Measurements from ENCODE around the gene RCC2. TPM values are rescaled to one million over a fixed set of nuclear protein-coding genes. Genes with fewer than 3 reads are reported as not detected.

Gene RCC2
- total RNA-seq, 2 experiments from 2014 or later: 145 to 147 TPM

- peaks cover 36% of the 10 kb centered on the region for H3K4me1 Mint-ChIP-seq (ENCODE audit: low read depth)
- POLR2A ChIA-PET: interaction anchor here (1.0 to 2.2 kb wide), 5 partner anchors 8 to 241 kb away, joined by 3 to 7 read pairs (median 4); no protein-coding TSS in a partner anchor
- peak overlapping the region; percentile 95 for H3K4me3 Mint-ChIP-seq
- intact Hi-C loops (cut with micrococcal nuclease): no loop called here
- ATAC-seq: no peak
- H3K9me3 Mint-ChIP-seq: no peaks in the 10 kb centered on the region
- H3K27me3 Mint-ChIP-seq: no peaks in the 10 kb centered on the region
- CTCF ChIA-PET: interaction anchor here (1.1 to 1.3 kb wide), 2 partner anchors 12 to 23 kb away, joined by 3 to 4 read pairs; no protein-coding TSS in a partner anchor
- TF ChIP-seq CTCF (IDR thresholded peaks at IDR 0.05): no peak
- H3K36me3 Mint-ChIP-seq (ENCODE audit: low read depth): peaks cover 26% of the 10 kb centered on the region
- no peak for DNase-seq
- H3K27ac Mint-ChIP-seq: peak overlapping the region; percentile 77
Observed at GRCh38 chr1:17440074-17440826, 773 bp upstream of the RCC2 start.

DNA sequence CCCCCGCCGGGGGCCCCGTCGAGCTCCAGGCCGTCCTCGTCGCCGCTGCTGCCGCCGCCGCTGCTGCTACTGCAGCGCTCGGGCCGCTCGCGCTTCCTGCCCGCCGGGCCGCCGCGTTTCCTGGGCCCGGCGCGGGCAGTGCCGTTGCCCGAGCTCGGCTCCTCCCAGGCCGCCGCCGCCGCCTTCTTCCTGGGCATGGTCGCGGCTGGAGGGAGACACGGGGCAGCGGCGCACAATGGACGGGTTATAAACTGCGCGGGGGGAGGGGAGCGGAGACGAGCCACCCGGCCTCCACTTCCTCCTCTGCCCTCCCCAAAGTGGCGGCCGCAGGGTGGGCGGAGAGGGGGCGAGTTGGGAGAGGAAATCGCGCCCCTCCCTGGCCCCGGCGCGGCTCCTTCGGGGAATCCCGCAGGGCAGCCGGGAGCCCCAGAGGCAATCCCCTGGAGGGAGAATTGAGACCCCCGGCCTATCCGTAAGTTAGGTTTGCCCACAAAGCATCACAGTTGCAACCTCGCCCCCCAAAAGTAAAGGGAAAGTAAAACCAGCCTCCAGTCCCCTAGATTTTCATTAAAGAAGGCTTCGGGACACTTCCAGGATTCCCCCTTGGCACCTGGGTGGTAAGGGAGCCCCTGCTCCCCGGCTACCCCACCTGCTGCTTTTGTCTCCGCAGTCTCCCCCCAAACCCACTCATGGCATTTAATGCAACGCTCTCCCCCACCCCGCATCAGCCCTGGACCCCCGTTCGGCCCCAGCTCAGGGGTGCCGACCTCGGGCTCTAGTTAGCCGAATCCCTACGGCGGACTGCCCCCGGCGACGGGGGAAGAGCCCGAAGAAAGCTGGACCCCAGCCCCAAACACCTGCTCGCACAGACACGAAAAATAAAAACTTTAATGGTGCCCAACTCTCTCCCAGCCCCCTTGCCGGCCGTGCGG, 893 bp downstream of the RCC2 start:
- ATAC-seq: peak; percentile 61
- ChIA-PET CTCF (no interaction called here), POLR2A (interaction anchor here (0.6 to 1.8 kb wide), 7 partner anchors 10 to 1821 kb away, joined by 3 to 5 read pairs (median 3); no protein-coding TSS in a partner anchor)

DNA sequence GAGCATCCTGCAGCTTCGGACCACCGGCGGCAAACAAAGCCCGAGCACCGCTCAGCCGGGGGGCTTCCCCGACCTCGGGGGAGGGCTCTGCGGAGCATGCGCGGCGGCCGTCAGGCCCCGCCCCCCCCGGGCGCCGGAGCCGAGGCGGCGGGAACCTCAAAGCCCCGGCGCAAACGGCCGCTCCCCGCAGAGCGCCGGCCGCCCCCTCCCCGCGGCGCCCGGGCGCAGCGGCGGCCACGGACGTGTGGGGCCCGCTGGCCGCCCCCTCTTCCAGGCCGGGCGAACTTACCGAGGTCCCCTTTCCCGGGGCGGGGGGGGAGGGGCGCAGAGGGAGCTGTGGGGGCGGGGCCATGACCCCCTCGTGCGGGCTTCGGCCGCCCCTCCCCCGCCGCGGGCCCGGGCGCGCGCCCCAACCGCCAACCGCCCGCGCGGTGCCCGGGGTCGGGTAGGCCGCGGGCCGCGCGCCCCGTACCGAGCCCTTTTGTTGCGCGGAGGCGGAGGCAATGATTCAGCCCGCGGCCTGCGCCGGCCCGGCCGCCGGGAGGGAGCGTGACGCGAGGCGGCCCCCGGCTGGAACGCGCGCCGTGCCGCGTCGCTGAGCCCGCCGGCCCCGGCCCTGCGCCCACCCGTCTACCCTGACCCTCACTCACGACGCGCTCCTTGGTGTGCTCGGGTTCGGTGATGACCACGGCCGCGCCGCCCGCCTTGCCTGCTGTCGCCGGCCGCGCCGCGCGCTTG, 1.7 kb downstream of the RCC2 start:
- H3K27me3 Mint-ChIP-seq: no peaks in the 10 kb centered on the region
- DNase-seq (peak; percentile 70), ATAC-seq (peak; percentile 50)
- H3K9me3 Mint-ChIP-seq: no peaks in the 10 kb centered on the region
- peaks cover 56% of the 10 kb centered on the region for H3K4me1 Mint-ChIP-seq (ENCODE audit: low read depth)
- peak overlapping the region; percentile 95 for H3K4me3 Mint-ChIP-seq
- no peak for TF ChIP-seq CTCF (IDR thresholded peaks at IDR 0.05)
- peak overlapping the region; percentile 80 for H3K27ac Mint-ChIP-seq
- intact Hi-C loops (cut with micrococcal nuclease): no loop called here
- H3K36me3 Mint-ChIP-seq (ENCODE audit: low read depth): peaks cover 48% of the 10 kb centered on the region
- ChIA-PET CTCF (interaction anchor here (1.0 kb wide), 1 partner anchor 19 kb away, joined by 3 read pairs; no protein-coding TSS in a partner anchor), POLR2A (interaction anchor here (0.6 to 2.1 kb wide), 5 partner anchors 9 to 1821 kb away, joined by 3 to 15 read pairs (median 5); no protein-coding TSS in a partner anchor)

More for the DNA sequence above, 893 bp downstream of the RCC2 start:
- Mint-ChIP-seq H3K27ac (peak overlapping the region; percentile 97), H3K9me3 (no peaks in the 10 kb centered on the region), H3K36me3 (ENCODE audit: low read depth) (peaks cover 42% of the 10 kb centered on the region), H3K27me3 (no peaks in the 10 kb centered on the region), H3K4me3 (peak overlapping the region; percentile 95), H3K4me1 (ENCODE audit: low read depth) (peaks cover 53% of the 10 kb centered on the region)
- TF ChIP-seq CTCF (IDR thresholded peaks at IDR 0.05): no peak
- intact Hi-C loops (cut with micrococcal nuclease): no loop called here
- peak; percentile 91 for DNase-seq

DNA sequence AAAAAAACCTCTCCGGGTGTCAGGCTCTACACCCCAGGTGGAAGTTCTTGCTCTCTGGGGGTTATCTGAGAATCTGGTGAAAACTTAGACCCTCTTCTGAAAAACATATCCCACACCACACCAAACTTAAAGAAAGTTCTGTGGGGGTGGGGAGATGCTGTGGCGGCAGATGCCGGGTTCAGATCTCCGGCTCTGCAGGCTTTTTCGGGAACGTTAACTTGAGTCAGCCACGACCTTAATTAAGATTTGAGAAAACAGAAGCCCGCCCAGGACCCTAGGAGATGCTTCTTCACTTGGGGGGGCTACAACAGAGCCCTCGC, 2.3 kb downstream of the RCC2 start:
- no peak for TF ChIP-seq CTCF (IDR thresholded peaks at IDR 0.05)
- H3K27ac Mint-ChIP-seq: peak overlapping the region; percentile 80
- H3K9me3 Mint-ChIP-seq: no peaks in the 10 kb centered on the region
- H3K27me3 Mint-ChIP-seq: no peaks in the 10 kb centered on the region
- ChIA-PET CTCF (interaction anchor here (1.0 kb wide), 1 partner anchor 18 kb away, joined by 3 read pairs; no protein-coding TSS in a partner anchor), POLR2A (interaction anchor here (1.8 to 2.1 kb wide), 2 partner anchors 8 to 12 kb away, joined by 5 to 15 read pairs; no protein-coding TSS in a partner anchor)
- H3K36me3 Mint-ChIP-seq (ENCODE audit: low read depth): peaks cover 50% of the 10 kb centered on the region
- peak overlapping the region; percentile 77 for H3K4me3 Mint-ChIP-seq
- intact Hi-C loops (cut with micrococcal nuclease): no loop called here
- ATAC-seq: no peak
- DNase-seq: no peak
- peaks cover 56% of the 10 kb centered on the region for H3K4me1 Mint-ChIP-seq (ENCODE audit: low read depth)

Measured in activated CD8-positive, alpha-beta T cell treated with anti-CD3 and anti-CD28 coated beads for 36 hours (primary cell).